AG10803 (cell line): Measurements from ENCODE around the gene TEC.

Experiments used
- DNase-seq: peaks from one replicate; pipeline ENCODE4 v3.0.0; 2010; ENCODE audit warnings: low read depth
- H3K4me3 ChIP-seq: 2 replicates; pipeline ENCODE4 v1.5.1; 2011; ENCODE audit warnings: mild to moderate bottlenecking, low read length, control low read depth
- CTCF ChIP-seq: conservative IDR thresholded peaks from 2 replicates; pipeline ENCODE4 v1.5.1; 2011; ENCODE audit warnings: mild to moderate bottlenecking, low read length, control low read depth, inconsistent platforms

TEC gene

GRCh38 chr4:48163746-48164145 is 105.9 kb downstream of the TEC start:
- no peak overlapping the region for H3K4me3 ChIP-seq
- DNase-seq = no peak
- TF ChIP-seq CTCF = no peak

GRCh38 chr4:48162162-48162561 is 107.5 kb downstream of the TEC start:
- H3K4me3 ChIP-seq = no peak overlapping the region
- no peak for DNase-seq
- TF ChIP-seq CTCF = no peak

DNA sequence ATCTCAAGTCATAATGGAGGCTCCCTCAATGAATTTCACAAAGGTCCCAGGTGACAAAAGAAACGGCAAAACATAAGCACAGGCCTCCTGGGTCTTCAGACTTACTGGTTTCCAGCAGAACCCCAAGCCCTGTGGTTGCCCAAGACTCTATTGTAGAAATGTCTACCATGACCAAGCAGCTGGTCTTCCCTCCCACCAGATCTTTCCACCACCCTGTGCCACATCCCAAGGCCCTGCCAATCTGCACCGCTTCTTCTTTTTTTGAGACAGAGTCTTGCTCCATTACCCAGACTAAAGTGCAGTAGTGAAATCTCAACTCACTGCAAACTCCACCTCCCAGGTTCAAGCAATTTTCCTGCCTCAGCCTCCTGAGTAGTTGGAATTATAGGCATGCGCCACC is 112.4 kb downstream of the TEC start:
- no peak for DNase-seq
- TF ChIP-seq CTCF = no peak

GRCh38 chr4:48156423-48156822 is 113.2 kb downstream of the TEC start:
- no peak for DNase-seq
- no peak overlapping the region for H3K4me3 ChIP-seq
- TF ChIP-seq CTCF = no peak

More for the DNA sequence above, 112.4 kb downstream of the TEC start:
- H3K4me3 ChIP-seq = no peak overlapping the region

GRCh38 chr4:48153791-48154550 is 115.7 kb downstream of the TEC start:
- DNase-seq = no peak
- TF ChIP-seq CTCF = no peak
- H3K4me3 ChIP-seq = no peak overlapping the region

DNA sequence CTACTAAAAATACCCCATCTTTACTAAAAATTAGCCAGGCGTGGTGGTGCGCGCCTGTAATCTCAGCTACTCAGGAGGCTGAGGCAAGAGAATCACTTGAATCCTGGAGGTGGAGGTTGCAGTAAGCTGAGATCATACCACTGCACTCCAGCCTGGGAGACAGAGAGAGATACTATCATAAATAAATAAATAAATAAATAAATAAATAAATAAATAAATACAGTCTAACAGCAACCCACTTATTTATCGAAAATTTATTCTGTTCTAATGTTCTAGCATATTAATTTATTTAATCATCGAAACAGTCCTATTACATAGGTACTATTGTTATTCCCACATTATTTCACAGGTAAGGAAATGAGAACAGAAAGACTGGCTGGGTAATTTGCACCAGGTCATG is 117.4 kb downstream of the TEC start:
- H3K4me3 ChIP-seq = no peak overlapping the region
- no peak for DNase-seq
- no peak for TF ChIP-seq CTCF

- no peak overlapping the region for H3K4me3 ChIP-seq
- no peak for DNase-seq
- TF ChIP-seq CTCF = no peak
Measured at GRCh38 chr4:48149827-48150370, 119.7 kb downstream of the TEC start.
